ENCODE measurements around the gene RNF31.

Gene RNF31

DNA sequence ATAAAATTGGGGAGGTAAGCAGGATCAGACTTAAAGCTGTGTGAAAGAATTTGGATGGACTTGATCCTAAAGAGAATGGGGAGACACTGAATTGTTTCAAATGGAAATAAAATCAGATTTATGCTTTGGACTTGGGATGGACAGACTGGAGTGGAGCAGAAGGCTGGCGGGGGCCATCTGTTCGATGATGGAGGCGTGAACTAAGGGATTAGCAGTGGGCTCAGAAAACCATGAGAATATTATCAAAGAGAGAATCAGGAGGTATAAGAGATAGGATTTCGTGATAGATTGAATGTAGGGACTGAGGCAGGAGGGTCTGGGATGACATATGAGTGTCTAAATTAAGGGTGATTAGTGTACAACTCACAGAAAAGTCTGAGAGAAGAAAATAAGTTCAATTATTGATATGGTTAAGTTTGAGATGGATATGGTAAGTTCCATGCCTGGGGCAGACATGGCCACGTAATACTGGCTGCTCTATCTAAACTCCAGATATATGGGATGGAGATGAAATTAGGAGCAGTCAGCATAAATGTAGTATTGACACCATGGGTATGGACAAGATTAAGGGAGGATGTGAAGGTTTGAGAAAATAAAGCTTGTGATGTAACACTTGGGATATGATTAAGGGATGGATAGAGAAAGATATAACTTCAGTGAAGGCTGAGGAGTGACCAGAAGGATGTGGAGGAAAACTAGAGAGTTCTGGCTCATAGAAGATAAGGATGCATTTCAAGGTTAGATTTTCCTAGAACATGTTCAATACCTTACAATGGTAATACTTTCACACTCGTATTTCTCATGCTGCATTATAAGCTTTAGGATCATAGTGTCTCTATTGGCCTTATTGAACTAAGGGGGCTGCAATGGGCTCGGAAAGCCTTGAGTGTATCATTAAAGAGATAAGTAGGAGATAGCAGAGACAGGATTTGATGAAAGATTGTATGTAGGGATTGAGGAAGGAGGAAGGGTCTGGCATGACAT, 57.2 kb downstream of the RNF31 start:
- no peak for DNase-seq

DNA sequence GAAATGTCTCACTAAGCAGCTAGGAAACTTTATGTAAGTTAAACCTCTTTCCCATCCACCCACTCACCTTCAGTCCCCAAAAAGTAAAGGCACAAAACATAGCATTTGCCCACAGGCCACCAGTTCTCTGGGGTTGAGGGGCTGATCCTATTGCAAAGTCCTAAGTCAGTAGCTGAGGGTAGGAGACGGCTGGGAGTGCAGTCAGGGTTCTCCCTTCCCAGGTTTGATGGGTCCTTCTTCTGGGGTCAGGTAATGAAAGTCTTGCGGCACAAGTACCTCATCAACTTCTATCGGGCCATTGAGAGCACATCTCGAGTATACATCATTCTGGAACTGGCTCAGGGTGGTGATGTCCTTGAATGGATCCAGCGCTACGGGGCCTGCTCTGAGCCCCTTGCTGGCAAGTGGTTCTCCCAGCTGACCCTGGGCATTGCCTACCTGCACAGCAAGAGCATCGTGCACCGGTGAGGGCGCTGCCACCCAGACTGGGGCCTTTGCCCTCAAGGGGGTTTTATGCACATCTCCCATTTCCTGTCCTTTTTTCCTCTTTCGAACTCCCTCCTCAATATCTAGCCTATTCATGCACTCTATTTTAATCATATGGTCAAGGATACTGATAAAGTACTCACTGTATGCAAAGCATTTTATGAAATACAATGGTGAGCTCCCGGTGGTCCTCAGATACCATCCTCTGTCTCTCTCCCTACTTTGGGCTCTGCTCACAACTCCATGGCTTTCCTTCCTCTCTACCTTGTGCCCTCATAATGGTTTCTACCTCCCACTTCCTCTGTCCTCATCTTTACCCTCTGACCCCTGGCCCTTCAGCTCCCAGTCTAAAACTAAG, 59.2 kb downstream of the RNF31 start:
- no peak for DNase-seq

DNA sequence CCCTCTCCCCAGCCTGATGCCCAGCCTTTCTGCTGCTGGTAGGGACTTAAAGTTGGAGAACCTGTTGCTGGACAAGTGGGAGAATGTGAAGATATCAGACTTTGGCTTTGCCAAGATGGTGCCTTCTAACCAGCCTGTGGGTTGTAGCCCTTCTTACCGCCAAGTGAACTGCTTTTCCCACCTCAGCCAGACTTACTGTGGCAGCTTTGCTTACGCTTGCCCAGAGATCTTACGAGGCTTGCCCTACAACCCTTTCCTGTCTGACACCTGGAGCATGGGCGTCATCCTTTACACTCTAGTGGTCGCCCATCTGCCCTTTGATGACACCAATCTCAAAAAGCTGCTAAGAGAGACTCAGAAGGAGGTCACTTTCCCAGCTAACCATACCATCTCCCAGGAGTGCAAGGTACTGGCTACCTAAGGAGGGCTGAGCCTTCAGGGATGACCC, 59.8 kb downstream of the RNF31 start:
- DNase-seq: no peak

DNA sequence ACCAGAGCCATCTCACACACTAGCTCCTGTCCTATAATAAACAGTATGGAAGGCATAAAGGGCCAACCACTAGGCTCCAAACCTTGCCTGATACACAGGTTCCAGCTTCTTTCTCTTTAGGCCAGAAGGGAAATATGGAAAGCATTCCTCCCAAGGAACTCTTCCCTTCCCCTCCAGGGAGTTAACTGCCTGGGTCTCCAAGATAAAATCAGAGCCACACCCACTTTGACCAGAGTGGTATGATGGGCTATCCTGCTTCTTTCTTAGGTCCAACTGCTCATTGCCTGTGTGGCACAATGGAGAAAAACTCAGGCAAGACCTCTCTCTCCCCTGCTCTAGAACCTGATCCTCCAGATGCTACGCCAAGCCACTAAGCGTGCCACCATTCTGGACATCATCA, 60.3 kb downstream of the RNF31 start:
- no peak for DNase-seq

Data from HCEC 1CT (cell line).